CD4-positive, alpha-beta T cell (primary cell): ENCODE data around the gene ASTN2. TPM values are rescaled to one million over a fixed set of nuclear protein-coding genes. Genes with fewer than 3 reads are reported as not detected.

Experiments used
- ATAC-seq: fragments of 200-7000 bp; cut with Tn5 transposase; one replicate; pipeline ENCODE4 v1.10.0; 2022; ENCODE audit warnings: mild to moderate bottlenecking; ENCODE audit not compliant: poor library complexity
- CTCF ChIA-PET: fragments of 350-600 bp; sonication (Branson Sonifier 250); formaldehyde crosslinking; loops from one replicate; lab custom pipeline; 2021; ENCODE audit warnings: antibody characterized with exemption, inconsistent platforms; lab: Charles Lee
- POLR2A ChIA-PET: fragments of 350-600 bp; sonication (Branson Sonifier 250); formaldehyde crosslinking; loops from one replicate; lab custom pipeline; 2021; ENCODE audit warnings: antibody characterized with exemption, inconsistent platforms; lab: Charles Lee
- DNase-seq, 14 experiments: peaks; one replicate each; pipeline ENCODE4 v3.0.0-alpha.2; 2013 to 2020; ENCODE audit warnings: mixed read lengths in 2 of 14
- H3K27ac ChIP-seq, 2 donors: one replicate each; pipeline versions ENCODE4 v1.5.1 to v1.7.0; 2013; ENCODE audit warnings: low read length in 2 of 2, low read depth in 1 of 2, mild to moderate bottlenecking in 1 of 2
- H3K27me3 ChIP-seq, 2 experiments: 1 replicate in 1 of 2; 2 replicates in 1 of 2; pipeline versions ENCODE4 v1.6.1 to v1.7.0; 2013; ENCODE audit warnings: low read length in 2 of 2, control low read depth in 1 of 2, mild to moderate bottlenecking in 1 of 2, moderate library complexity in 1 of 2; ENCODE audit not compliant: insufficient read depth in 2 of 2, control insufficient read depth in 1 of 2
- H3K36me3 ChIP-seq: one replicate; pipeline ENCODE4 v1.6.1; 2013; ENCODE audit warnings: low read length, control low read depth; ENCODE audit not compliant: insufficient read depth
- H3K4me1 ChIP-seq: one replicate; pipeline ENCODE4 v1.6.1; 2013; ENCODE audit warnings: low read length, control low read depth; ENCODE audit not compliant: insufficient read depth
- H3K4me3 ChIP-seq: one replicate; pipeline ENCODE4 v1.5.1; 2013; ENCODE audit warnings: mild to moderate bottlenecking, low read length, moderate library complexity
- H3K9me3 ChIP-seq, 2 experiments: 1 replicate in 1 of 2; 2 replicates in 1 of 2; pipeline versions ENCODE4 v1.6.1 to v1.7.0; 2013; ENCODE audit warnings: low read length in 2 of 2, mild to moderate bottlenecking in 2 of 2, control low read depth in 1 of 2, moderate library complexity in 1 of 2; ENCODE audit not compliant: control insufficient read depth in 1 of 2, insufficient read depth in 1 of 2
- H3K27ac Mint-ChIP-seq: one replicate; pipeline ENCODE4 v1.8.0; 2020; ENCODE audit warnings: mixed read lengths
- H3K27me3 Mint-ChIP-seq: one replicate; pipeline ENCODE4 v1.8.0; 2021; ENCODE audit warnings: mixed read lengths
- H3K36me3 Mint-ChIP-seq: one replicate; pipeline ENCODE4 v1.8.0; 2021; ENCODE audit warnings: low read depth, mixed read lengths
- H3K4me1 Mint-ChIP-seq: one replicate; pipeline ENCODE4 v1.8.0; 2021; ENCODE audit warnings: low read depth, mixed read lengths
- H3K4me3 Mint-ChIP-seq: one replicate; pipeline ENCODE4 v1.8.0; 2020; ENCODE audit warnings: mild to moderate bottlenecking, mixed read lengths
- H3K9me3 Mint-ChIP-seq: one replicate; pipeline ENCODE4 v1.8.0; 2020; ENCODE audit warnings: mixed read lengths
- CTCF ChIP-seq: fragments of 200-600 bp; IDR thresholded peaks from one replicate; pipeline ENCODE4 v1.8.0; 2022; ENCODE audit warnings: antibody characterized with exemption, mild to moderate bottlenecking
- intact Hi-C, 2 experiments: fragments of 100-400 bp; cut with DNase I in 1 of 2; cut with micrococcal nuclease in 1 of 2; formaldehyde crosslinking; loops; one replicate each; pipeline versions ENCODE4 v1.15.1 to v1.9.0; 2023 to 2025; cut with DNase I, micrococcal nuclease
- total RNA-seq, 174 experiments: library from RNA in 2 of 174; stranded (reverse) in 2 of 174; gene quantifications; one replicate each; pipeline ENCODE4 v1.2.3 and lab custom pipeline; 2021 to 2026

Gene ASTN2
- total RNA-seq, 2 experiments from 2014 or later: 2.3 to 2.4 TPM

GRCh38 chr9:117344892-117345660 is 69.8 kb downstream of the ASTN2 start:
- peaks cover 0 to 4% of the 10 kb centered on the region in 2 experiments for H3K9me3 ChIP-seq
- Mint-ChIP-seq H3K4me1 (no peaks in the 10 kb centered on the region), H3K4me3 (no peak overlapping the region), H3K36me3 (no peaks in the 10 kb centered on the region), H3K27ac (no peak overlapping the region), H3K9me3 (no peaks in the 10 kb centered on the region), H3K27me3 (peaks cover 4% of the 10 kb centered on the region)
- no peak overlapping the region for H3K4me3 ChIP-seq
- H3K27ac ChIP-seq: no peak overlapping the region
- no peak for DNase-seq
- no peak for TF ChIP-seq CTCF
- H3K36me3 ChIP-seq: no peaks in the 10 kb centered on the region
- ChIA-PET POLR2A (no interaction called here), CTCF (no interaction called here)
- no peak for ATAC-seq
- no peaks in the 10 kb centered on the region for H3K27me3 ChIP-seq
- intact Hi-C loops: no loop called here
- H3K4me1 ChIP-seq: no peaks in the 10 kb centered on the region

- Mint-ChIP-seq H3K4me3 (no peak overlapping the region), H3K27me3 (peaks cover 4% of the 10 kb centered on the region), H3K9me3 (no peaks in the 10 kb centered on the region), H3K36me3 (no peaks in the 10 kb centered on the region), H3K4me1 (no peaks in the 10 kb centered on the region), H3K27ac (no peak overlapping the region)
- CTCF ChIA-PET: no interaction called here
- POLR2A ChIA-PET: no interaction called here
- Histone ChIP-seq H3K27ac (no peak overlapping the region), H3K4me3 (no peak overlapping the region), H3K4me1 (no peaks in the 10 kb centered on the region), H3K9me3 (no peaks in the 10 kb centered on the region), H3K27me3 (no peaks in the 10 kb centered on the region), H3K36me3 (no peaks in the 10 kb centered on the region)
- no peak for ATAC-seq
- no peak for DNase-seq
- TF ChIP-seq CTCF: no peak
- intact Hi-C loops: no loop called here
Observed at GRCh38 chr9:117343427-117343826, 71.4 kb downstream of the ASTN2 start.

- no peak for ATAC-seq
Observed at GRCh38 chr9:117341151-117341550, 73.7 kb downstream of the ASTN2 start.

More at GRCh38 chr9:117341151-117341550, 73.7 kb downstream of the ASTN2 start:
- H3K36me3 ChIP-seq: no peaks in the 10 kb centered on the region
- no peak overlapping the region for H3K4me3 ChIP-seq
- no peak overlapping the region for H3K27ac ChIP-seq
- ChIA-PET POLR2A (no interaction called here), CTCF (no interaction called here)
- H3K9me3 ChIP-seq: no peaks in the 10 kb centered on the region
- Mint-ChIP-seq H3K36me3 (no peaks in the 10 kb centered on the region), H3K4me1 (no peaks in the 10 kb centered on the region), H3K27me3 (peaks cover 4% of the 10 kb centered on the region), H3K9me3 (peaks cover 5% of the 10 kb centered on the region), H3K27ac (no peak overlapping the region), H3K4me3 (no peak overlapping the region)
- no peak for DNase-seq
- no peaks in the 10 kb centered on the region for H3K27me3 ChIP-seq
- TF ChIP-seq CTCF: no peak
- no peaks in the 10 kb centered on the region for H3K4me1 ChIP-seq
- intact Hi-C loops: no loop called here
